GM13977 (cell line): ENCODE data around the gene SETD3.

ENCODE experiments used
- DNase-seq: peaks from one replicate; pipeline ENCODE4 v3.0.0; 2012; ENCODE audit warnings: low spot score
- in situ Hi-C: fragments of 300-500 bp; cut with MboI; formaldehyde crosslinking; loops from one replicate; pipeline ENCODE4 v1.12.0; 2022; ENCODE audit warnings: low sequenced_read_pairs, low pct_unique_long_range_greater_than_20kb, mixed read lengths, inconsistent platforms; ENCODE audit not compliant: unreplicated experiment
- TF ChIP-seq, protein P1 (sequence below): IDR thresholded peaks from 2 replicates; pipeline ENCODE4 v1.5.1; 2012; ENCODE audit warnings: mild to moderate bottlenecking, control low read depth; ENCODE audit not compliant: insufficient read depth; ENCODE audit errors: extremely low read depth, missing control alignments

The SETD3 gene

DNA sequence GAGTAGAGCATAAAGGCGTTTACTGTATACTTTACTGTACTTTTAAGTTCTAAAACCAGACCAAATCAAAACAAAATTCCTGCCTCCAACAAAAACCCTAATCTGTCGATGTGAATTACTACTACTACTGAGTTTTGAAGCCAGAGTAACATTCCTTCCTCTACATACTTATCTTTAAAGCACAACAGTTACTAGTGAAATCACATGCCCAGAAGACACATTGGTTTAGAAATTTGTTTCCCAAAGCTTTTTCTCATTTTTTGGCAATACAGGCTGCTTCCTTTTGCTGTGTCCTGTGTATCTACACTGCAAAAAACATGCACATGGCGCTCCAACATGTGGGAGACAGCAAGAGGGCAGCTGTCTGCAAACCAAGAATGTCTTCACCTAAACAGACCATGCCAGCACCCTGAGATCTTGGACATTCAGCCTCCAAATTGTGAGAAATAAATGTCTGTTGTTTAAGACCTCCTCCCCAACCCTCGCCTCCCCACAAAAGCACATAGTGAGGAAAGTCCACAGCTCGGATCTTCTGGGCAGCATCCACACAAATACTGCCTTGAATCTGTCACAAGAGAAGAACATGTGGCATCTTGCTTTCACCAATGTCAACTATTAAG lies 21.1 kb downstream of the SETD3 start:
- in situ Hi-C loops = no loop called here
- TF ChIP-seq, protein P1, sequence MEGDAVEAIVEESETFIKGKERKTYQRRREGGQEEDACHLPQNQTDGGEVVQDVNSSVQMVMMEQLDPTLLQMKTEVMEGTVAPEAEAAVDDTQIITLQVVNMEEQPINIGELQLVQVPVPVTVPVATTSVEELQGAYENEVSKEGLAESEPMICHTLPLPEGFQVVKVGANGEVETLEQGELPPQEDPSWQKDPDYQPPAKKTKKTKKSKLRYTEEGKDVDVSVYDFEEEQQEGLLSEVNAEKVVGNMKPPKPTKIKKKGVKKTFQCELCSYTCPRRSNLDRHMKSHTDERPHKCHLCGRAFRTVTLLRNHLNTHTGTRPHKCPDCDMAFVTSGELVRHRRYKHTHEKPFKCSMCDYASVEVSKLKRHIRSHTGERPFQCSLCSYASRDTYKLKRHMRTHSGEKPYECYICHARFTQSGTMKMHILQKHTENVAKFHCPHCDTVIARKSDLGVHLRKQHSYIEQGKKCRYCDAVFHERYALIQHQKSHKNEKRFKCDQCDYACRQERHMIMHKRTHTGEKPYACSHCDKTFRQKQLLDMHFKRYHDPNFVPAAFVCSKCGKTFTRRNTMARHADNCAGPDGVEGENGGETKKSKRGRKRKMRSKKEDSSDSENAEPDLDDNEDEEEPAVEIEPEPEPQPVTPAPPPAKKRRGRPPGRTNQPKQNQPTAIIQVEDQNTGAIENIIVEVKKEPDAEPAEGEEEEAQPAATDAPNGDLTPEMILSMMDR = no peak
- DNase-seq = no peak

DNA sequence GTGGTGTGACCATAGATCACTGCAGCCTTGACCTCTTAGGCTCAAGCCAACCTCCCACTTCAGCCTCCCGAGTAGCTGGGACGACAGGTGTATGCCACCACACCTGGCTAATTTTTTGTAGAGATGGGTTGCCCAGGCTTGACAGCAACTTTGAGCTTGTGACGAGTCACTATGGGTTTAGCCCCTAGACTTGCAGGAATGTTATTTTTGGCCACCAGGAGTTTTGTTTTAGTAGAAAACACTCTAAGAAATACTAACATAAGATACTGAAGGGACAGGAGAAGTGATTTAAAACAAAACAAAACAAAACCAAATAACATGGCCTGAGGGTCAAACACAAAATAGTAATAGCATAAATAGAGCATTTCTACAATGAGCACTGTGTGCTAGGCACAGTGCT lies 26.4 kb downstream of the SETD3 start:
- DNase-seq = no peak
- in situ Hi-C loops = no loop called here

DNA sequence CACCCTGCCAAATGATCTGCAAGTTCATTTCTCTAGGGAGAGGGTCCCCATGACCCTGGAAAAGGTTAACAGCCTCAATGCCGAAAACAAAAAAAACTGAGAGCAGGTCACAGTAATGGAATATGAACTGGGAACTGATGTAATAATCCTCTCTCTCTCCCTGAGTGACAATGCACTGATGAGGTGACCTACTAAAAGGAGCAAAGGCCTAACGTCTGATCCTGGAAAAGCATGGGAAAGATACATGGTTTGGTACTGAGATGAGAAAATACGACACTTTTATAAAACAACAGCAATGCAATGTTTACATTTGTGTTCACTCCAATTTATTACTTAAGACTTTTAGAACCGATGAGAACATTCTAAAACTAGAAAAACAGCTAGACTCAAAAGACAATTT lies 27.7 kb downstream of the SETD3 start:
- TF ChIP-seq, protein P1 = no peak
- in situ Hi-C loops = no loop called here
- DNase-seq = no peak

More for the DNA sequence above, 26.4 kb downstream of the SETD3 start:
- TF ChIP-seq, protein P1 = no peak

DNA sequence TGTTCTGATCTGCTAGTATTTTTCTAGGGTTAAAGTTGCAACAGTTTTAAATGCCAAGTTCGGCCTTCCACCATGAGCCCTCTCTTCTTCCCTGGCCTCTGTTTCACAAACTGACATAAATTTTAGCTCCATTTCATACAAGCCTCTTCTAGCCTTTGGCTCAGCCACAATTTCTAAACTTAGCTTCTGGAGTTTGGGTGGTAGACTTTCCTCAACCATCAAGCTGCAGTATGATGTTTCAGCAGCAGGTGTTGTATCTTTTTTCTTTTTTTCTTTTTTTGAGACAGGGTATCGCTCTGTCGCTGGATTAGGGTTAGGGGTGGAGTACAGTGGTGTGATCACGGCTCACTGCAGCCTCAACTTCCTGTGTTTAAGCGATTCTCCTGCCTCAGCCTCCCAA lies 29.4 kb downstream of the SETD3 start:
- in situ Hi-C loops = no loop called here
- TF ChIP-seq, protein P1 = no peak
- DNase-seq = no peak

DNA sequence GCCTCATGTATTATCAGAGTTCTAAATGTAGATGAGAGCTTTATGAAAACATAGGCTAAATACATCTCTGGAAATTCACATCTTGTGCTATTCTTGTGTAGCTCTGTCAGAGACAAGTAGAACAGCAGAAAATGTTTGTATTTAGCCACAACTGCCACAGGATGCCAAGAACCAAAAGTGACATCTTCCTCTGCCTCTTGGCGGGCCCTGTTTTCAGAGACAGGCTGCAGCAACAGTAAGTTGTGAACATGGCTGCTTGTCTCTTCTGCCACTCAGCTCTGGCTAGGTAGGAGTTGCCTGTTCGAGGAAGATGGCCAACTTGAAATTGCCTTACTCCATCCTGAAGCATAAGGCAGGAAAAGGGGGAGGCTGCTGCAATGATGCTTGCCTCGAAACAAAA lies 30.4 kb downstream of the SETD3 start:
- TF ChIP-seq, protein P1 = no peak
- in situ Hi-C loops = no loop called here
- DNase-seq = no peak

DNA sequence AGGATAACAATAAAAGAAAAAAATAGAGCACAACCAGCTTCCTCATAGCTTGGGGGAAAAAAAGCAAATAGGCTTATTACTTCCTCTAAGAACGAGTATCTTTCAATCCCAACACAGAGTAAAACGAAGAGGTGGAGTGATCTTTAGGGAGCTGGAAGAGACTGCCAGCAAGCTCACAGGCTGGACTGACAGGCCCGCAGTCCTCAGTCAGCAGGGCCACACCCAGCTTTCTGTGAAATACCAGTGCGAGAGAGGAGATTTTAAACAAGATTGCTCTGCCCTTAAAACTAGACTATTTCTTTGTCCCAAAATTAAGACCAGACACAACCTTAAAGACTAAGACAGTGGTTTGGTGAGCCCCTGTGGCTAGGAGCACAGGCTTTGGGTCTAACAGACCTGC lies 32.9 kb downstream of the SETD3 start:
- DNase-seq = no peak
- TF ChIP-seq, protein P1 = no peak
- in situ Hi-C loops = no loop called here
